GM23338 (cell line): ENCODE measurements around the gene RAB11FIP3. TPM values are rescaled to one million over a fixed set of nuclear protein-coding genes. Genes with fewer than 3 reads are reported as not detected.

Experiments
- ATAC-seq: fragments of 200-7000 bp; cut with Tn5 transposase; 3 replicates; pipeline ENCODE4 v1.9.1; 2020
- DNase-seq: peaks from one replicate; pipeline ENCODE4 v3.0.0-alpha.2; 2015; ENCODE audit warnings: low spot score
- H2AFZ ChIP-seq: fragments of 200-600 bp; sonication (generic); 2 replicates; pipeline ENCODE4 v1.8.0; 2016; ENCODE audit warnings: antibody characterized with exemption, mild to moderate bottlenecking, moderate library complexity
- H3F3A ChIP-seq: fragments of 200-600 bp; sonication (generic); replicated peaks from 2 replicates; pipeline ENCODE4 v1.8.0; 2017; ENCODE audit warnings: antibody characterized with exemption, mixed run types, low read depth
- H3K27ac ChIP-seq: fragments of 200-600 bp; sonication (generic); 2 replicates; pipeline ENCODE4 v1.6.1; 2016; ENCODE audit warnings: low read depth
- H3K27me3 ChIP-seq: fragments of 200-600 bp; sonication (generic); 2 replicates; pipeline ENCODE4 v1.8.0; 2016; ENCODE audit warnings: mild to moderate bottlenecking, mixed run types, moderate library complexity; ENCODE audit not compliant: insufficient read depth
- H3K36me3 ChIP-seq: fragments of 200-600 bp; sonication (generic); 2 replicates; pipeline ENCODE4 v1.8.0; 2016; ENCODE audit warnings: mild to moderate bottlenecking; ENCODE audit not compliant: insufficient read depth
- H3K4me1 ChIP-seq: fragments of 200-600 bp; sonication (generic); 2 replicates; pipeline ENCODE4 v1.8.0; 2016; ENCODE audit warnings: mild to moderate bottlenecking, moderate library complexity; ENCODE audit not compliant: insufficient read depth
- H3K4me2 ChIP-seq: fragments of 200-600 bp; sonication (generic); 2 replicates; pipeline ENCODE4 v1.7.1; 2017; ENCODE audit warnings: mixed run types
- H3K4me3 ChIP-seq: fragments of 200-600 bp; sonication (generic); 2 replicates; pipeline ENCODE4 v1.6.1; 2016; ENCODE audit warnings: mixed run types
- H3K79me2 ChIP-seq: fragments of 200-600 bp; sonication (generic); replicated peaks from 2 replicates; pipeline ENCODE4 v1.8.0; 2017; ENCODE audit warnings: mild to moderate bottlenecking; ENCODE audit not compliant: insufficient read depth
- H3K9me2 ChIP-seq: fragments of 200-600 bp; sonication (generic); 2 replicates; pipeline ENCODE4 v1.8.0; 2017; ENCODE audit not compliant: insufficient read depth
- H4K20me1 ChIP-seq: fragments of 200-600 bp; sonication (generic); replicated peaks from 2 replicates; pipeline ENCODE4 v1.8.0; 2017; ENCODE audit warnings: mild to moderate bottlenecking; ENCODE audit not compliant: insufficient read depth
- H3K27ac Mint-ChIP-seq: 2 replicates; pipeline ENCODE4 v1.8.0; 2020; ENCODE audit warnings: inconsistent platforms, mild to moderate bottlenecking, moderate library complexity, mixed read lengths
- H3K27me3 Mint-ChIP-seq: 3 replicates; pipeline ENCODE4 v1.8.0; 2022; ENCODE audit warnings: low read depth, mild to moderate bottlenecking, moderate library complexity, mixed read lengths, inconsistent platforms; ENCODE audit not compliant: insufficient read depth, poor library complexity
- H3K36me3 Mint-ChIP-seq: 3 replicates; pipeline ENCODE4 v1.8.0; 2021; ENCODE audit warnings: low read depth, mild to moderate bottlenecking, inconsistent platforms, moderate library complexity, mixed read lengths
- H3K4me1 Mint-ChIP-seq: 3 replicates; pipeline ENCODE4 v1.8.0; 2020; ENCODE audit warnings: mild to moderate bottlenecking, inconsistent platforms, mixed read lengths
- H3K4me3 Mint-ChIP-seq: 3 replicates; pipeline ENCODE4 v1.8.0; 2021; ENCODE audit warnings: moderate library complexity, mild to moderate bottlenecking, inconsistent platforms, mixed read lengths
- H3K9me3 Mint-ChIP-seq: 3 replicates; pipeline ENCODE4 v1.8.0; 2020; ENCODE audit warnings: moderate library complexity, mild to moderate bottlenecking, inconsistent platforms, mixed read lengths
- EZH2 ChIP-seq: fragments of 200-600 bp; sonication (generic); IDR thresholded peaks from one replicate; pipeline ENCODE4 v1.8.0; 2017; ENCODE audit warnings: antibody characterized with exemption, mild to moderate bottlenecking, low read depth; ENCODE audit not compliant: unreplicated experiment
- POLR2AphosphoS5 ChIP-seq: IDR thresholded peaks from 2 replicates; pipeline ENCODE4 v1.6.1; 2016; ENCODE audit warnings: antibody characterized with exemption, low read depth
- STAT1 ChIP-seq: IDR thresholded peaks from one replicate; pipeline ENCODE4 v1.6.1; 2016; ENCODE audit warnings: antibody characterized with exemption; ENCODE audit not compliant: unreplicated experiment
- ZNF114 ChIP-seq: fragments of 250-450 bp; sonication (Bioruptor Pico); IDR thresholded peaks from 2 replicates; pipeline ENCODE4 v1.5.0; 2020; ENCODE audit warnings: mild to moderate bottlenecking, moderate library complexity
- ZNF331 ChIP-seq: fragments of 250-450 bp; sonication (Bioruptor Pico); IDR thresholded peaks from 2 replicates; pipeline ENCODE4 v1.5.0; 2020; ENCODE audit warnings: low read depth, mild to moderate bottlenecking, moderate library complexity
- polyA plus RNA-seq: library from polyadenylated mRNA; unstranded; fragments of >200 nt; fragmentation: Nextera tagmentation; extraction: Ambion mirVana; gene quantifications from 2 replicates; pipeline ENCODE4 v1.2.1, GENCODE V29; 2016
- total RNA-seq: library from RNA; depleted of rRNA; stranded (reverse); fragments of >200 nt; shearing (Covaris generic); gene quantifications from 2 replicates; pipeline ENCODE4 v1.2.3, GENCODE V29; 2014
- TF ChIP-seq, protein P1 (sequence below): fragments of 250-450 bp; sonication (Bioruptor Pico); IDR thresholded peaks from 2 replicates; pipeline ENCODE4 v1.5.0; 2020; ENCODE audit warnings: mild to moderate bottlenecking, moderate library complexity
- TF ChIP-seq, protein P2 (sequence below): IDR thresholded peaks from one replicate; pipeline ENCODE4 v1.6.1; 2018; ENCODE audit warnings: antibody characterized with exemption; ENCODE audit not compliant: unreplicated experiment

Gene RAB11FIP3
- total and polyA plus RNA-seq, 2 experiments from 2014 or later = 3.2 to 29.2 TPM

DNA sequence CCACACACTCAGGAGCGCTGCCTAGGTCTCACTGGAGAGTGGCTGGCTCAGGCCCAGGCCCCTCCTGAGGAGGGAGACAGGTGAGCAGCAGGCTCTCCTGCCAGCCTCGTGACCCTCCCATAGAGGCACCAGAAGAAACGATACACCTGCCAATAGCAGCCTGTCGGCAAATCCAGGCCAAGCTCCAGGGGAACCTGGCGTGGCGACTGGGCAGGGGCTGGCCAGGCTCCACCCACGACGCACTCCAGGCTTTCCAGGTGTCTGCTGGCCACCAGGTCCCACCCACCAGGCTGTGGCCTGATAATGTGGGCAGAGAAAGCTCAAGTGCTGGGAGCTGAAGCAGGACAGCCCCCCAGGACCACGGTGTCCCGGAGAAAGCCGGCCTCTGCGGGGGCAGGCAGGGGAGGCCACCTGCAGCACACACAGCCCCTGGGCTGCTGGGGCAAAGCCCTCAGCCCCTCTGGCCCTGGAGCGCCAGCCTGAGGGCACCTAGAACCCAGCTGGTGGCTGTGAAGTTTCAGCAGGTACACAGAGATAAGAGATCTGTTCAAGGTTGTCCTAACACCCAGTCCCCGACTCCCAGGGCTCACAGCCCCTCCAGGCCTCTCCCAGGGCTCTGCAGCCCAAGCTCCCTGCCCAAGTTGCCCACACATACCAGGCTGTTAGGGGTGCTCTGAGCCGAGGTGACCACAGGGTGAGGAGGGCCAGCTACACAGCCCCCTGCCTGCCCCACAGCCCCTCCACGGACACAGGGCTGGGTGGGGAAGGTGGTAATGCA is 46.1 kb upstream of the RAB11FIP3 start:
- Histone ChIP-seq H3K27me3 (no peaks in the 10 kb centered on the region), H3K4me1 (peaks cover 19% of the 10 kb centered on the region), H3K4me3 (peak overlapping the region; percentile 95; the same call in 1 of the 2 replicates), H3K79me2 (peaks cover 29% of the 10 kb centered on the region), H3K9me2 (no peaks in the 10 kb centered on the region), H3K36me3 (peaks cover 3% of the 10 kb centered on the region; the same call in 1 of the 2 replicates), H3K4me2 (peak overlapping the region; percentile 90), H4K20me1 (peaks cover 5% of the 10 kb centered on the region), H3K27ac (no peak overlapping the region), H3F3A (peaks cover 24% of the 10 kb centered on the region), H2AFZ (no peak overlapping the region)
- Mint-ChIP-seq H3K9me3 (no peaks in the 10 kb centered on the region; the same call in 2 of the 3 replicates), H3K27me3 (peaks cover 24% of the 10 kb centered on the region), H3K36me3 (peaks cover 12% of the 10 kb centered on the region; the same call in 2 of the 3 replicates), H3K4me3 (peak overlapping the region; percentile 83), H3K27ac (no peak overlapping the region), H3K4me1 (peaks cover 26% of the 10 kb centered on the region)
- TF ChIP-seq, protein P1, sequence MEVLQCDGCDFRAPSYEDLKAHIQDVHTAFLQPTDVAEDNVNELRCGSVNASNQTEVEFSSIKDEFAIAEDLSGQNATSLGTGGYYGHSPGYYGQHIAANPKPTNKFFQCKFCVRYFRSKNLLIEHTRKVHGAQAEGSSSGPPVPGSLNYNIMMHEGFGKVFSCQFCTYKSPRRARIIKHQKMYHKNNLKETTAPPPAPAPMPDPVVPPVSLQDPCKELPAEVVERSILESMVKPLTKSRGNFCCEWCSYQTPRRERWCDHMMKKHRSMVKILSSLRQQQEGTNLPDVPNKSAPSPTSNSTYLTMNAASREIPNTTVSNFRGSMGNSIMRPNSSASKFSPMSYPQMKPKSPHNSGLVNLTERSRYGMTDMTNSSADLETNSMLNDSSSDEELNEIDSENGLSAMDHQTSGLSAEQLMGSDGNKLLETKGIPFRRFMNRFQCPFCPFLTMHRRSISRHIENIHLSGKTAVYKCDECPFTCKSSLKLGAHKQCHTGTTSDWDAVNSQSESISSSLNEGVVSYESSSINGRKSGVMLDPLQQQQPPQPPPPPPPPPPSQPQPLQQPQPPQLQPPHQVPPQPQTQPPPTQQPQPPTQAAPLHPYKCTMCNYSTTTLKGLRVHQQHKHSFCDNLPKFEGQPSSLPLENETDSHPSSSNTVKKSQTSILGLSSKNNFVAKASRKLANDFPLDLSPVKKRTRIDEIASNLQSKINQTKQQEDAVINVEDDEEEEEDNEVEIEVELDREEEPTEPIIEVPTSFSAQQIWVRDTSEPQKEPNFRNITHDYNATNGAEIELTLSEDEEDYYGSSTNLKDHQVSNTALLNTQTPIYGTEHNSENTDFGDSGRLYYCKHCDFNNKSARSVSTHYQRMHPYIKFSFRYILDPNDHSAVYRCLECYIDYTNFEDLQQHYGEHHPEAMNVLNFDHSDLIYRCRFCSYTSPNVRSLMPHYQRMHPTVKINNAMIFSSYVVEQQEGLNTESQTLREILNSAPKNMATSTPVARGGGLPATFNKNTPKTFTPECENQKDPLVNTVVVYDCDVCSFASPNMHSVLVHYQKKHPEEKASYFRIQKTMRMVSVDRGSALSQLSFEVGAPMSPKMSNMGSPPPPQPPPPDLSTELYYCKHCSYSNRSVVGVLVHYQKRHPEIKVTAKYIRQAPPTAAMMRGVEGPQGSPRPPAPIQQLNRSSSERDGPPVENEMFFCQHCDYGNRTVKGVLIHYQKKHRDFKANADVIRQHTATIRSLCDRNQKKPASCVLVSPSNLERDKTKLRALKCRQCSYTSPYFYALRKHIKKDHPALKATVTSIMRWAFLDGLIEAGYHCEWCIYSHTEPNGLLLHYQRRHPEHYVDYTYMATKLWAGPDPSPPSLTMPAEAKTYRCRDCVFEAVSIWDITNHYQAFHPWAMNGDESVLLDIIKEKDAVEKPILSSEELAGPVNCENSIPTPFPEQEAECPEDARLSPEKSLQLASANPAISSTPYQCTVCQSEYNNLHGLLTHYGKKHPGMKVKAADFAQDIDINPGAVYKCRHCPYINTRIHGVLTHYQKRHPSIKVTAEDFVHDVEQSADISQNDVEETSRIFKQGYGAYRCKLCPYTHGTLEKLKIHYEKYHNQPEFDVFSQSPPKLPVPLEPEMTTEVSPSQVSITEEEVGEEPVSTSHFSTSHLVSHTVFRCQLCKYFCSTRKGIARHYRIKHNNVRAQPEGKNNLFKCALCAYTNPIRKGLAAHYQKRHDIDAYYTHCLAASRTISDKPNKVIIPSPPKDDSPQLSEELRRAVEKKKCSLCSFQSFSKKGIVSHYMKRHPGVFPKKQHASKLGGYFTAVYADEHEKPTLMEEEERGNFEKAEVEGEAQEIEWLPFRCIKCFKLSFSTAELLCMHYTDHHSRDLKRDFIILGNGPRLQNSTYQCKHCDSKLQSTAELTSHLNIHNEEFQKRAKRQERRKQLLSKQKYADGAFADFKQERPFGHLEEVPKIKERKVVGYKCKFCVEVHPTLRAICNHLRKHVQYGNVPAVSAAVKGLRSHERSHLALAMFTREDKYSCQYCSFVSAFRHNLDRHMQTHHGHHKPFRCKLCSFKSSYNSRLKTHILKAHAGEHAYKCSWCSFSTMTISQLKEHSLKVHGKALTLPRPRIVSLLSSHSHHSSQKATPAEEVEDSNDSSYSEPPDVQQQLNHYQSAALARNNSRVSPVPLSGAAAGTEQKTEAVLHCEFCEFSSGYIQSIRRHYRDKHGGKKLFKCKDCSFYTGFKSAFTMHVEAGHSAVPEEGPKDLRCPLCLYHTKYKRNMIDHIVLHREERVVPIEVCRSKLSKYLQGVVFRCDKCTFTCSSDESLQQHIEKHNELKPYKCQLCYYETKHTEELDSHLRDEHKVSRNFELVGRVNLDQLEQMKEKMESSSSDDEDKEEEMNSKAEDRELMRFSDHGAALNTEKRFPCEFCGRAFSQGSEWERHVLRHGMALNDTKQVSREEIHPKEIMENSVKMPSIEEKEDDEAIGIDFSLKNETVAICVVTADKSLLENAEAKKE = no peak
- no peak for TF ChIP-seq ZNF331 (CRISPR knock-in tag)
- no peak for TF ChIP-seq ZNF114
- no peak for TF ChIP-seq STAT1
- TF ChIP-seq, protein P2, sequence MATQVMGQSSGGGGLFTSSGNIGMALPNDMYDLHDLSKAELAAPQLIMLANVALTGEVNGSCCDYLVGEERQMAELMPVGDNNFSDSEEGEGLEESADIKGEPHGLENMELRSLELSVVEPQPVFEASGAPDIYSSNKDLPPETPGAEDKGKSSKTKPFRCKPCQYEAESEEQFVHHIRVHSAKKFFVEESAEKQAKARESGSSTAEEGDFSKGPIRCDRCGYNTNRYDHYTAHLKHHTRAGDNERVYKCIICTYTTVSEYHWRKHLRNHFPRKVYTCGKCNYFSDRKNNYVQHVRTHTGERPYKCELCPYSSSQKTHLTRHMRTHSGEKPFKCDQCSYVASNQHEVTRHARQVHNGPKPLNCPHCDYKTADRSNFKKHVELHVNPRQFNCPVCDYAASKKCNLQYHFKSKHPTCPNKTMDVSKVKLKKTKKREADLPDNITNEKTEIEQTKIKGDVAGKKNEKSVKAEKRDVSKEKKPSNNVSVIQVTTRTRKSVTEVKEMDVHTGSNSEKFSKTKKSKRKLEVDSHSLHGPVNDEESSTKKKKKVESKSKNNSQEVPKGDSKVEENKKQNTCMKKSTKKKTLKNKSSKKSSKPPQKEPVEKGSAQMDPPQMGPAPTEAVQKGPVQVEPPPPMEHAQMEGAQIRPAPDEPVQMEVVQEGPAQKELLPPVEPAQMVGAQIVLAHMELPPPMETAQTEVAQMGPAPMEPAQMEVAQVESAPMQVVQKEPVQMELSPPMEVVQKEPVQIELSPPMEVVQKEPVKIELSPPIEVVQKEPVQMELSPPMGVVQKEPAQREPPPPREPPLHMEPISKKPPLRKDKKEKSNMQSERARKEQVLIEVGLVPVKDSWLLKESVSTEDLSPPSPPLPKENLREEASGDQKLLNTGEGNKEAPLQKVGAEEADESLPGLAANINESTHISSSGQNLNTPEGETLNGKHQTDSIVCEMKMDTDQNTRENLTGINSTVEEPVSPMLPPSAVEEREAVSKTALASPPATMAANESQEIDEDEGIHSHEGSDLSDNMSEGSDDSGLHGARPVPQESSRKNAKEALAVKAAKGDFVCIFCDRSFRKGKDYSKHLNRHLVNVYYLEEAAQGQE = no peak
- no peak for TF ChIP-seq EZH2
- TF ChIP-seq POLR2AphosphoS5 = peak; percentile 48; the same call in 1 of the 2 replicates
- ATAC-seq (peak; percentile 73), DNase-seq (peak; percentile 88)
